TTC549 (cell line): Measurements from ENCODE around the gene DIP2B.
"Not testable (repeated sequence)": the region's sequence is repeated elsewhere in the genome, so short reads cannot be mapped to it uniquely, and the experiment has no call there.

Experiments
- FAIRE-seq: peaks from 2 replicates; lab custom pipeline; 2012; peaks lifted over from hg19 to GRCh38; lab: Jason Lieb, UNC

The DIP2B gene

GRCh38 chr12:50519353-50519752 lies 14.6 kb downstream of the DIP2B start:
- FAIRE-seq: no peak

- no peak for FAIRE-seq
Measured at GRCh38 chr12:50520416-50521207, 15.8 kb downstream of the DIP2B start.

GRCh38 chr12:50521781-50522180 lies 17.0 kb downstream of the DIP2B start:
- FAIRE-seq: not testable (repeated sequence)

GRCh38 chr12:50523772-50524171 lies 19.0 kb downstream of the DIP2B start:
- no peak for FAIRE-seq

GRCh38 chr12:50524621-50525020 lies 19.8 kb downstream of the DIP2B start:
- FAIRE-seq: no peak

GRCh38 chr12:50525422-50525821 lies 20.6 kb downstream of the DIP2B start:
- no peak for FAIRE-seq

GRCh38 chr12:50527359-50527726 lies 22.6 kb downstream of the DIP2B start:
- no peak for FAIRE-seq

- FAIRE-seq: no peak
Measured at GRCh38 chr12:50528800-50529199, 24.0 kb downstream of the DIP2B start.

GRCh38 chr12:50529345-50529744 lies 24.6 kb downstream of the DIP2B start:
- no peak for FAIRE-seq

- FAIRE-seq: no peak
Measured at GRCh38 chr12:50530532-50530931, 25.7 kb downstream of the DIP2B start.

- FAIRE-seq: no peak
Measured at GRCh38 chr12:50533203-50533584, 28.4 kb downstream of the DIP2B start.

- FAIRE-seq: no peak
Measured at GRCh38 chr12:50533971-50534370, 29.2 kb downstream of the DIP2B start.

- no peak for FAIRE-seq
Measured at GRCh38 chr12:50536831-50537537, 32.2 kb downstream of the DIP2B start.

GRCh38 chr12:50537538-50537919 lies 32.7 kb downstream of the DIP2B start:
- no peak for FAIRE-seq

- no peak for FAIRE-seq
Measured at GRCh38 chr12:50538182-50538581, 33.4 kb downstream of the DIP2B start.

GRCh38 chr12:50541139-50541538 lies 36.4 kb downstream of the DIP2B start:
- FAIRE-seq: no peak

- no peak for FAIRE-seq
Measured at GRCh38 chr12:50542448-50542847, 37.7 kb downstream of the DIP2B start.

GRCh38 chr12:50543188-50543587 lies 38.4 kb downstream of the DIP2B start:
- FAIRE-seq: not testable (repeated sequence)

- FAIRE-seq: no peak
Measured at GRCh38 chr12:50545213-50545612, 40.4 kb downstream of the DIP2B start.

- no peak for FAIRE-seq
Measured at GRCh38 chr12:50545786-50546185, 41.0 kb downstream of the DIP2B start.

- FAIRE-seq: no peak
Measured at GRCh38 chr12:50546441-50547318, 41.9 kb downstream of the DIP2B start.

GRCh38 chr12:50547742-50548141 lies 43.0 kb downstream of the DIP2B start:
- no peak for FAIRE-seq

- no peak for FAIRE-seq
Measured at GRCh38 chr12:50549885-50550284, 45.1 kb downstream of the DIP2B start.
